ENCODE measurements around the gene KDM1A. TPM values are rescaled to one million over a fixed set of nuclear protein-coding genes. Genes with fewer than 3 reads are reported as not detected.

Gene KDM1A
- total and polyA plus RNA-seq, 8 donors: 17.1 to 78.9 (median 29.2) TPM

GRCh38 chr1:23101101-23101827 is 82.0 kb downstream of the KDM1A start:
- Histone ChIP-seq H3K36me3 (peaks cover 0 to 3% (median 2%) of the 10 kb centered on the region in 4 donors), H3K9me3 (no peaks in the 10 kb centered on the region), H3K27me3 (no peaks in the 10 kb centered on the region), H3K4me1 (peaks cover 16 to 65% (median 42%) of the 10 kb centered on the region in 4 donors), H3K4me3 (no peak overlapping the region), H3K27ac (peak overlapping the region in 3 of 5 donors; percentile 63 to 76 (median 63))
- TF ChIP-seq POLR2A (IDR thresholded peaks at IDR 0.05) (no peak), EP300 (IDR thresholded peaks at IDR 0.05) (no peak), POLR2AphosphoS5 (IDR thresholded peaks at IDR 0.05) (no peak), CTCF (IDR thresholded peaks at IDR 0.05) (no peak)
- 79 to 91% (median 90%) methylated on average over 3 of the region's 3 CpGs for WGBS, 5 donors
- intact Hi-C loops (cut with DNase I; ENCODE audit: low total_unique reads): no loop called here
- DNase-seq: no peak

- 71 to 85% (median 79%) methylated on average over 2 of the region's 2 CpGs for WGBS, 5 donors
- Histone ChIP-seq H3K36me3 (peaks cover 0 to 9% (median 8%) of the 10 kb centered on the region in 4 donors), H3K9me3 (no peaks in the 10 kb centered on the region), H3K27ac (peak overlapping the region in 4 of 5 donors; percentile 46 to 76 (median 62)), H3K4me1 (peaks cover 16 to 65% (median 42%) of the 10 kb centered on the region in 4 donors), H3K4me3 (no peak overlapping the region), H3K27me3 (no peaks in the 10 kb centered on the region)
- DNase-seq: no peak
- intact Hi-C loops (cut with DNase I; ENCODE audit: low total_unique reads): no loop called here
- no peak for TF ChIP-seq EP300 (IDR thresholded peaks at IDR 0.05)
- TF ChIP-seq CTCF (IDR thresholded peaks at IDR 0.05): no peak
- no peak for TF ChIP-seq POLR2AphosphoS5 (IDR thresholded peaks at IDR 0.05)
These were observed 82.6 kb downstream of the KDM1A start for GRCh38 chr1:23101887-23102286.

- TF ChIP-seq POLR2AphosphoS5 (IDR thresholded peaks at IDR 0.05): no peak
- TF ChIP-seq CTCF (IDR thresholded peaks at IDR 0.05): no peak
- no peak for TF ChIP-seq EP300 (IDR thresholded peaks at IDR 0.05)
- TF ChIP-seq POLR2A (IDR thresholded peaks at IDR 0.05): no peak
- intact Hi-C loops (cut with DNase I; ENCODE audit: low total_unique reads): no loop called here
- DNase-seq: no peak
- Histone ChIP-seq H3K4me3 (no peak overlapping the region), H3K27me3 (no peaks in the 10 kb centered on the region), H3K9me3 (no peaks in the 10 kb centered on the region), H3K27ac (peak overlapping the region in 4 of 5 donors; percentile 46 to 76 (median 62)), H3K4me1 (peaks cover 16 to 65% (median 42%) of the 10 kb centered on the region in 4 donors), H3K36me3 (peaks cover 2 to 13% (median 11%) of the 10 kb centered on the region in 4 donors)
- WGBS, 5 donors: 7 to 28% (median 21%) methylated on average over 1 of the region's 1 CpG
These were observed 83.0 kb downstream of the KDM1A start for GRCh38 chr1:23102289-23102688.

- 59 to 78% (median 68%) methylated on average over 10 of the region's 10 CpGs for WGBS, 5 donors
- Histone ChIP-seq H3K27me3 (no peaks in the 10 kb centered on the region), H3K36me3 (peaks cover 10 to 22% (median 20%) of the 10 kb centered on the region in 4 donors), H3K9me3 (no peaks in the 10 kb centered on the region), H3K4me1 (peaks cover 16 to 61% (median 40%) of the 10 kb centered on the region in 4 donors), H3K4me3 (no peak overlapping the region), H3K27ac (peak overlapping the region; percentile 46 to 76 (median 61))
- no peak for TF ChIP-seq POLR2AphosphoS5 (IDR thresholded peaks at IDR 0.05)
- DNase-seq: peak in 1 of 2 donors; percentile 54
- intact Hi-C loops (cut with DNase I; ENCODE audit: low total_unique reads): no loop called here
These were observed 84.0 kb downstream of the KDM1A start for GRCh38 chr1:23103001-23103889.
